GM18508 (cell line): ENCODE data around the gene MDFIC.
A peak's percentile ranks its signal among the peaks of the same experiment; 100 is the strongest.

Experiments used
- ATAC-seq: cut with Tn5 transposase; IDR thresholded peaks from one replicate; pipeline ENCODE4 v1.9.1; 2021; ENCODE audit warnings: moderate number of reproducible peaks; ENCODE audit not compliant: insufficient read depth, unreplicated experiment

The MDFIC gene

DNA sequence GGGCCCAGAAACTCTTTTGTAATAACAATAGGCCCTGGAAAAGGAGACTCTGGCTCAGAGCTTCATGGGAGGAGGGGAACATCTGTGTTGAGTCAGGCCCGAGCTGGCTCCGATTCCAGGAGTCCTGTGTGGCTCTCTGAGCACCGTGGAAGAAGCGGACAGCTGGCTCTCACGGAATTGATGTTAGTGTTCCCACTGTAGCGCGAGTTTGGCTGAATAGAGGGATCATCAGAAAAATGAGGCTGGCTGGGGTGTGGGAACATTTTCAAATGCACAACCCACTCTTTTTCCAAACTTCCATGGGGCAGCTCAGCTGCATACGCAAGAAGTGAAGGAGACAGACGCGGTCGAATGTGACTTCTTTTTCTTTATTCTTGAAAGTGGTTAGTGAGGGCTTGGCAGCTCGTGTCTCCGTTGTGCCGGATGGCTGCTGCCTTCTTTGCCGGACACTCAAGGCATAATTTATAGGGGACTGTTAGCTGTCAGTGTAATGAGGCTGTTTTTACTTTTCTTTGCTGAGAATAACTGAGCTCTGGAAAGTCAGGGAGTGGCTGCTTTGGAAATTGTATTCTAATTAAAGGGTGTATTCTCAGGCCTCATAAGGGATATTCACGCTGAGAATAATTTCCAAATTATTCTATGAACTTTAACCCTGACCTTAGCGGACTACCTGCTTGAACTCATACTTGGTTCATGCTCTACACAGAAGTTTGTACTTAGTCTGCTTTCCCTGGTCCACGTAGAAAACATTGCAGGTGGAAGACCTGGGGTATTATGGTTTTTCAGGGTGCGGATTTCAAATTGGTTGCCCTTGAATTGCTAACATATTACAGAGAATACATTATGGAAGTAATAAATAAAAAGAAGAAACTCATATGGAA, 23.1 kb downstream of the MDFIC start:
- no peak for ATAC-seq

DNA sequence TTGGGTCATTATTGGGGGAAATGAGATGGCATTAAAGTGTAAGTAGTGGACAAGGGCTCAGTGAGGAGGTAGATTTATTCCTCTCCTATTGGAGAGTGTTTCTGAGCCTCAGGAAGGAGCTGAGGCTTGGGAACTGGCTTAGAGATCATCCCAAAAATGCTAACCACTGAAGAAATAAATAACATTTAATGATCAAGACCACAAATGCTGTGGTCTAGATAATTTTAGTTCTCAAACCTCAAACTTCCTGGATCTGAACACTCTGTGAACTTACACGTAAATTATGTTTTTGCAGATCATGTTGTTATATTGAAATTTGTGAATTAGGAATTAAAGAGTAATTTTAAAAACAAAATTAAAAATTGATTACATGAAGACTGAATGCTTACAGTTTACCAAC, 27.3 kb downstream of the MDFIC start:
- no peak for ATAC-seq

DNA sequence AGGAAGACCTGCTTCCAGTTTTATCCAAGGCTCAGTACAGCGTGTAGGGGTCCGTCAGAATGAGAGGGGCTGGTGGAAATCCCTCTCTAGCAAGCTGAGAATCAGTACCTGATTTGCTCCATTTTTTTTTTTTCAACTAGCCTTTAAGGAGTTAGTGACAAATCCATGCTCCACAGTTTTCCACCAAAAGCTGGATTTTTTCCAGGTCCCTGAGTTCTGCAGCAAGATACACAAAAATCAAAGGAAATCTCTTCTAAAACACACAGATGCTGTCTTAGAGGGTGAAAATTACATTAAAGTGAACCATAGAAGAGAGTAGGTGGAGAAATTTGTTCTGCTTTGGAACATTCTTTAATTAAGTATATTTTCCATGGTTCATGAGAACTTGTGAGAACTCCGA, 30.4 kb downstream of the MDFIC start:
- ATAC-seq, result no peak

DNA sequence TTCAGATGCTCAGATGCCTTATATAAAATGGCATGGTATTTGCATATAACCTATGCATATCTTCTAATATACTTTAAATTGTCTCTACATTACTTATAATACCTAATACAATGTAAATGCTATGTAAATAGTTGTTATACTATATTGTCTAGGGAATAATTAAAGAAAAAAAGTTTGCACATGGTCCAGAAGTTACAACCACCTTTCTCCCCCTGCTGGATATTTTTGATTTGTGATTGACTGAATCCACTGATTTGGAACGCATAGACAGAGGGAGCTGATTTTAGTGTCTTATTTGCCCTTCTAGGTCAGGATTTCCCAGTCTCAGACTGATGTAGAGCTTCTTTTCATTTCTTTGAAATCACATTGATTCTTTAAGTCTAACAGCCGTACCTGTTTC, 31.8 kb downstream of the MDFIC start:
- no peak for ATAC-seq

DNA sequence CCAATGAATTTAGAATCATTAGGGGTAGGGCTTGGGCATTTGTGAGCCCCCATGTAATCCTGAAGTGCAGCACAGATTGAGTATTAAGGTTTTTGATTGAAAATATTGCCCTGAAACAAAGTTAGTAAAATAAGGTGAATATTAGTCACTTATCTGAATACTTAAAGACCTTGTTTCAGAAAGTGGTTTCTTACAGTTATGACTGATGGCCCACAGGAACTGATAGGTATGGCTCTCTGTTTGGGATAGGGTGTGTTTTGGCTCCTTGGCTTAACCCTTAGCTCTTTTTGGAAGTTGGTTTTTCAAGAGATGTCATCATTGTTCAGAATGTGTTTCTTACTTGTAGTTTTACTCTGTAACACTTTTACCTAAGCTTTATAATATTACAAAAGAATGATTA, 34.8 kb downstream of the MDFIC start:
- ATAC-seq, result peak; percentile 41

DNA sequence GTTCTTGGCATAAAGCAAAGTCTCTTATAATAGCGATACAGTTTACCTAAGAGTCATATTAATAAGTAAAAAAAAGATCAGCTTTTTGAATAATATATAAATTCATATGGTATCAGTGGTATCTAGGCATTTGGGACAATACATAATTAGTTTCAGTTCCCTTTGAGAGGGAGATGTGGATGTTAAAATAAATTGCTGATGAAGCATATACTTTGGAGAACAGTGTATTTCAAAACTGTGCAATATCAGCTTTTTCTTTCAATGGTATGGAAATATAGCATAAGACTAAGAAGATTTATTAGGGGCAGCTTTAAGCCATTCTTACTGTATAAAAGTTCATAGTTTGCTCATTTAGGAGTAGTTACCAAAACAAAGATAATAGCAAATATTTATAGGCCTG, 35.5 kb downstream of the MDFIC start:
- ATAC-seq, result no peak

DNA sequence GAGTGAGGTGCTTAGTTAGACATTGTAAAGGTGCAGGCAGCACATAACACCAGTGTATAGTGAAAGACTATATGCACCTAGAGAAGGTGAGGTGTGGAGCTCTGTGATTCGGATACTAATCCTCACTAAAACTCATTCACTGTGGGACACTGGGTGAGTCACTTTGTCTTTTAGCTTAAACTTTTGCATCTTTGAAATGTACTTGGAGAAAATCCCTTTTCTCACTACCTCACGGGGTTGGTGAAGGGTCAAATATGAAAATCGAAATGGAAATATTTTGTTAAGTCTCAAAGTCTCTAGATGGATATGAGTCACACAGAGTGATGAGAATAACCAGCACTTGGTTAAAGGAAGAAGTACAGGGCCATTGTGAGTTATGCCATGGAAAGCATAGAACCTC, 38.0 kb downstream of the MDFIC start:
- ATAC-seq, result peak; percentile 69

DNA sequence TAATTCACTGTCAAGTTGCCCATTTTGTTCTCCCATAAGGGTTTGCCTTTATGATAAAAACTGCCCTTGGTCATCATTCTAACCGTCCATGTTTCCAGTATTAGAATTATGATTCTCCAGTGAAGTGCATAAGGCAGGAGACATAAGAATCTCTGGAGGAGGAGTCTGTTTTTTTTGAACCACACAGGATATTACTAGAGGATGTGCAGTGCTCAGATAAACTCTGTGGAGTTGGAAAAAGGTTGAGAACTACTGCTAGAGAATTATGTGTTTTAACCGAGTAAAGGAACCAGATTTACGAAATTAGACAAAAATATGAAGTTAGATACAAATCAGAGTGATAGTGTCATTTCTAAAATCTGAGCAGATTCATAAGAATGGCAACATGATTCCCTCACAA, 40.5 kb downstream of the MDFIC start:
- ATAC-seq, result no peak

DNA sequence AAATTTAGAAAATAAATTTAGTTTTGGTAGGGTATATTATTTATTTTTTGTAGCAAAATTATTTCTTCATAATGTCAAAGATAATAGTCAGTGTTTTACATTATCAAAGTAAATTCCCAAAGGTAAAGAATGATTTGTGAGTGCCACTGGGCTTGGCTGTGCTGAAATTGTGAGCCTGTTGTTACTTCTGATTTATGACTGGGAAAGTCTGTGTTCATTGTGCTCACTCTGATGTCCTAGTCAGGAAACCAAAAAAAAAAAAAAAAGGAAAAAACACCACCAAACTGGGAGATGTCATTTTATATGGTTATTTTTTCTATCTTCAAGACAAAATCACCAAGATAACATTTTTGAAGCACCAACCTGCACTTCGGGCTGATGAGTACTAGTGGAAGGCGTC, 44.3 kb downstream of the MDFIC start:
- no peak for ATAC-seq

DNA sequence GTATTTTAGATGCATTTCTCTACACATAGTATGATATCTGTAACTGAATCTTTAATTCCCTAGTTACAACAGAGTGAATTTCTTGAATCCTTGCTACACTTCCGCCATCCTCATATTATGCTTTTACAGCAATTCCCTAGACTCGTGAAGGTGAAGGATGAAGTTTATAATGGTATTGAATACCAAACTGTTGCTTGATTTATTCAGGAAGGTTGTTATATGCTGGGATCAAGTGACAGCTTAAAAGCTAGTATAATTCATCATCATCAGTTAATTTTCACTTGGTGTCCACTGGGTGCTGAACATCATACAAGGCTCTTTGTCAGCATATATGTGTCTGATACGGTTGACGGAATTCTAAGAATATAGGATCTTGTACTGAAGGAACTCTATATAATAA, 47.2 kb downstream of the MDFIC start:
- no peak for ATAC-seq

DNA sequence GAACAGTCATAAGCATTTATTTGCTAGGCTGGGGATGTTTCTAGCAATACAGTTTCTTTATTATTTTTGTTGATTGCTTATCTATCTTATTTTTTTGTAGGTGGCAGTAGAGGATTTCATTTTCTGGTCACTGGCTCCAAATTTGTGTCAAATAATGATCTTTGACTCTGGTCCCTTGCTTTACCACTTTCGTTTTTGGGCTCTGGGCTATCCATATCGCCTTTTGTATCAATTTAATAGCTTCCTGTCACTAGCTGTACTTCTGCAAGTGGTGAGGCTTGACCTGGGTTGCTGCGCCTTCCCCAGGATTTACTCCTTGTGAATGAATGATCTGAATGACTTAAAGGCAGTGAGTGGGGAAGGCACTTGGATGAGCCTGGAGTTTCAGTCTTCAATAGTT, 48.4 kb downstream of the MDFIC start:
- no peak for ATAC-seq

DNA sequence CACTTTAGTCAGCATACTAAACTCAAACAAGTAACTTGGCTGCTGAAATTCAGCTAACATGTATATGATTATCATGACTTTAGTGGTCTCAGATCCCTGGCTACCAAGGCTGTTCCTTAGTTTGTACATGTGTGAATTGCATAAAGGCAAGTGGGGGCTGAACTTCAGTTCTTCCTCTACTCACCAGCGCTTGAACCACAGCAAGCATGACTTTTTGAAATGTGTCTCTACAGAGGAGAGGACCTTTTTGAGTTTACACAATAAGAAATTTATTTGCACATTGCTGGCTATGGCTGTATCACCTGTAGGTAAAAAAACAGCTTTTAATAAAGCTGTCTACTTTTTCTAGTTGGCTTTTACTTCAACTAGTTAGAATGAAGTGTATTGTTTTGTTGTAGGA, 48.8 kb downstream of the MDFIC start:
- ATAC-seq, result no peak

DNA sequence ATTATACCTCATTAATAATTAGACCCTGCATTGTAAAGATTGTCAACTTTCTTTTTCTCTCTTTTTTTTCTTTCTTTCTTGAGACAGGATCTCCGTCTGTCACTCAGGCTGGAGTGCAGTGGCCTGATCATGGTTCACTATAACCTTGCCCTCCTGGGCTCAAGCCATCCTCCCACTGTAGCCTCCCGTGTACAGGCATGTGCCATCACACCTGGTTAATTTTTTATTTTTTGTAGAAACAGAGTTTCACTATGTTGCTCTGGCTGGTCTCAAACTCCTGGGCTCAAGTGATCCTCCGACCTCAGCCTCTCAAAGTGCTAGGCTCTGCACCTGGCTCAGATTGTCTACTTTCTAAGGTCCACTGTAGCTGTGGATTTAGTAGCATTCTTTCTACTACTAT, 50.7 kb downstream of the MDFIC start:
- peak; percentile 39 for ATAC-seq

DNA sequence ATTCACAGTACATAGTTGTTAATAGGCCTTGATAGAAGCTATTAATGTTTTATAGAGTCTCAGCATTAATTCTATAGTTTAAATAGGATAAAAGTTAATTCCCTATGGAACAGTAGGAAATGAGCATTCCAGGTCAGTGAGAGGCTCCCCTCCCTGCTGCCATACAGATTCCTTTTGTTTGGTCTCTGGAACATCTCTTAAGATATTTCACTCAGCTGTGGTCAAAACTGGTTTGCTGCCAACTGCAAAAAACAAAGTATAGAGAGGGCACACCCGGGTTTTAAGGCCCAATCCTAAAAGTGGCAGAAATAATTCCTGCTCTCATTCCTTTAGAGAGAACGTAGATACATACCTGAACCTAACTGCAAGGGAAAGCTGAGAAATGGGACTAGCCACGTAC, 51.3 kb downstream of the MDFIC start:
- no peak for ATAC-seq

DNA sequence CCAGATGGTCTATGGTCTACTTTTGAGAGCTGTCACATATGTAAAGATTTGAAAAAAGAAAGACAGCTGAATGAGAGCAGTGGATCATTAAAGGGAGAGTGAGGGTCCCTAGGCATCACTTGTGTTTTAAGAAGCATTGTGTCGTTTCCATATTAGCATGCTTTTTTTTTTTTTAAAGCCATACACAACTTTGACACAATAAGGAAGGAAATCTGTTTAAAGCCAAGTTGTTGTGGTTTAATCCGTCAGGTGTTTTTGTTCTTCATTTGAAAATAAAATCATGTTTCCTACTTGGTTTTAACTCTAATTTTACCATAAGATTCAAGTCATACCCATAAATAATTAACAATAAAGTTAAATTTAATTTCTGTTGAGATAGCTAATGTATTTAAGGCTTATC, 53.5 kb downstream of the MDFIC start:
- ATAC-seq, result no peak

DNA sequence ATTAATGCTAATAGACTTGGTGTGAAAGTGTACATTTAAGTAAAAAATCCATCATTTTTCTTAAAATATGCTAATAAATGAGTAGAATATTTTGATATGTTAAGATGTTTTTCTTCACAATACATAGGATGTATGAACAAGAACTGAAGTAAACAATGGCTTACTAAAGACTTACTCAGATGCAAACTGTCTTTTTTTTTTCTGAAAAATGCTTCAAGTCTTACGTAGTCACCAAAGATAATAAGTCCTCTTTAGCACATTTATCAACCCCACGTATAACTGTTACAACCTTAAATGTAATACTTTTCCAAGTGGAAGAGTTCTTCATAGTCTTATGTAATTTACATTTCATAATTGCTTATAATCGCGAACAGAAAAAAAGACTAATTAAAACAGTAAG, 54.8 kb downstream of the MDFIC start:
- ATAC-seq, result no peak

DNA sequence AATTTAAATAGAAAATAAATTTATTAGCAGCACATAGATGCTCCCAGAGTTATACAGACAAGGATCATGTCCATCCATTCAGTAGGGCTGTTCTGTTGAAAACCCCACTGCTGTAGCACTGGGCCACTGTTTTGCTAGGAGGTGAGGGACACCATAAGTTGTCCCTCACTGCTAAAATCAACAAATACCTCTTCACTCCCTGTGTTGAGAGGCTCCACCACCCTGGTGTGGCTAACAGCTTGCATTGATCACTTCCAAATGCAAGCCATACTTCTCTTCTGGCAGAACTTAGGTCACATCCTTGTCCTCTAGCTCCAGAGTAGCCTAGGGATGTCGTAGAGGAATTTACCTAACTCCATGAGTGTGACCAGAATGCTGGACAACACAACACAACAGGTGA, 55.4 kb downstream of the MDFIC start:
- no peak for ATAC-seq

DNA sequence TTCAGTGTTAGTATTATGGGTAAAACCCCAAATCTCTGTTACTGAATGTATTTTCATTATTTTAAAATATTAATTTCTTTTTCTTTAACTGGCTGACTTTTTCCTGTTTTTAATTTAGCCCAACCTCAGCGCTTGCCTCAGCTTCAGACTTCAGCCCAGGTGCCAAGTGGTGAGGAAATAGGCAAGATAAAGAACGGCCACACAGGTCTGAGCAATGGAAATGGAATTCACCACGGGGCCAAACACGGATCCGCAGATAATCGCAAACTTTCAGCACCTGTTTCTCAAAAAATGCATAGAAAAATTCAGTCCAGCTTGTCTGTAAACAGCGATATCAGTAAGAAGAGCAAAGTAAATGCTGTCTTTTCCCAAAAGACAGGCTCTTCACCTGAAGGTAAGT, 57.5 kb downstream of the MDFIC start:
- ATAC-seq, result no peak

DNA sequence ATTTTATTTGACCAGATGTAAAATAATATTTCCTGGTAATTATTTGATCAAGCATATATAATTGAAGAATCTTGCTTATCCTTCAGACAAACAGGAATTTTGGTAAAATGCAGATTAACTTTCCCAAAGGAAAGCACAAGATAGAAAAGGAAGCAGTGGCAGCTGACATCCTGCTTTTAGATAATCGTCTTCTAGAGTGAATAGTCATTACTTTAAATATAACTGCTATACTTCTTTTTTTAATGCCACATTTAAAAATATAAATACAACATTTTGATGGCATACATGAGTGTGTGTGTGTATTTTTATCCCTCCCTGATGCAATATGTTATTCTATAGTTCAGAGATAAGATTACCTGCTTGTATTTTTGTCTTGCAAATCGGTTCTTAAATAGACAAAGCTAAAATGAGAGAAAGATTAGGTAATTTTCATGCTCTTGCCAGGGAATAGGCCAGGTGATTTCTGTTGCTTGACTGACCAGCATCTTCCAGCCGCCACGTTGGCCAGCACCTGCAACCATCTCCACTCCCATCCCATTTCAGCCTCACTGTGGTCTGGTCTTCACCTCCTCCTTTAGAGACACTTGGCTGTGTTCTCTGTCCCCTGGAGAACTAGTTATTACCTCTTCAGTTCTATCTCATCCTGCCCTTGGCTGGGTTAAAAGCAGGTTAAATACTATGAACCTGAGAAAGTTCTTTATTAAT, 58.1 kb downstream of the MDFIC start:
- no peak for ATAC-seq

DNA sequence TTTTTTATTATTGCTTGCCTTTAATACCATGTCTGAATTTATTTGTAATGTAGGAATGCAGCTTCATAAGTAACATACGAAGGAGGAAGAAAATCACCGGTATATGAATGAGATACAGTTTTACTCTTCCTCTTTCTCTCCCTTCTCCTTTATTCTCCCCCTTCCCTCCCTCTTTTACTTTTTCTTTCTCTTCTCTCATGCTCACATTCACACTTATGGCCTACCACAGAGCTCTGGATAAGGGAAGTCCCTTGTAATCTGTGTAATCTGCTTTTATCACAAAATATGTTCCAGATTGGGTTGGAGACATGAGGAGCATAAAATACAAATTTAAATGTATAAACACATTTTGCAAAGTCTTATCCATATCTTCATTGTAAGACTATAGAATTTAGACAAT, 59.4 kb downstream of the MDFIC start:
- no peak for ATAC-seq

DNA sequence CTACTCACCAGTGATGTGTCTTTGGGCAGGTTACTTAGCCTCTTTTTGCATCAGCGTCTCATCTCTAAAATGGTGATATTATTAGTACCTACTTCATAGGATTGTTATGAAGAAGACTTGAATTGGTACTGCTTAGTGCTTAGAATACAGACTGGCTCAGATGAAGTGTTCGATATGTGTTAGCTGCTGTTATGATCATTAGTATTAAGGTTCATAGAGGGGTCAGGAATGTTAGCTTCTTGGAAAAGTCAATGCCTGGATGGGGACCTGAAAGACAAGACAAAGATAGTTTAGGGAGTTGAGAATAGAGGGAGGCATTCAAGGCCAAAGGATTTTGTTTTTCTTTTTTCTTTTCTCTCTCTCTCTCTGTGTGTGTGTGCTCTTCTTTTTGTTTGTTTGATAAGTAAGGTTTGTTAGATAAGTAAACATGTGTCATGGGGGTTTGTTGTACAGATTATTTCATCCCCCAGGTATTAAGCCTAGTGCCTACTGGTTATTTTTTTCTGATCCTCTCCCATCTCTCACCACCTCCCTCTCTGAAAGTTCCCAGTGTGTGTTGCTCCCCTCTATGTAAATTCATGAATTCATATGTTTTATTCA, 63.3 kb downstream of the MDFIC start:
- no peak for ATAC-seq
